HG02870 (cell line): ENCODE measurements around the gene SKP1.

Experiments
- ATAC-seq: cut with Tn5 transposase; IDR thresholded peaks from one replicate; pipeline ENCODE4 v1.9.1; 2021; ENCODE audit warnings: mild to moderate bottlenecking, moderate library complexity; ENCODE audit not compliant: unreplicated experiment

SKP1 gene

DNA sequence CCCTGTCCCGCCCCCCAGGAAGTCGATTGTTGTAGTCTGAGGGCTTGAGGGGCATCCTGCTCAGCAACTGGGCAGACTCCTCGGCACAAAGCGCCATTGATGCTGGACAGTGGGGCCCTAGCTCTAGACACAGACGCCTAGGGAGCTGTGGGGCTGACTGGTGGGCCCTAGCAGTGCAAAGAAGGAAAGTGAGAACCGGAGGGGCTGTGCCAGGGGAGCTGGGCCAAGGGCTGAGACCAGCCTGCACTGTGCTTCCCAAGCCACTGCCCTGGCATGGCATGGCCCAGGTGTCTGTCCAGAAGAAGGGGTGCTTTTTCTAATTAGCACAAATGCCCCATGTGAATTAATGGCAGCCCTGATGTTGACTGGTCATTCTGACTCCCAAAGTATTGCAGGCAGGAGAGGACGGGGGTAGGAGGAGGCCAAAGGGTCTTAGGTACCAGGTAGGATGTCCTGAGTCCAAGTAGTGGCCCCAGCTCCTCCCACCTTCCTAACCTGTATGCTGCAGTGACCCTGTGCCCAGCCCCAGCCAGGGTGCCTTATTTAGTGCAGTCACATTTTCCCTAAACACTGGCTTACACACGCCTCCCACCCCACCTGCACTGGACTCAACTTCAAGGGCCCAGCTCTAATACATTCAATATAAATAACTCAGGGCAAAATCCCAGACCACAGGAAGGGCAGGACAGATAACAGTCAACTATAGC, 46.4 kb downstream of the SKP1 start:
- no peak for ATAC-seq

- ATAC-seq, result no peak
These were observed 47.1 kb downstream of the SKP1 start for GRCh38 chr5:134129411-134130238.

DNA sequence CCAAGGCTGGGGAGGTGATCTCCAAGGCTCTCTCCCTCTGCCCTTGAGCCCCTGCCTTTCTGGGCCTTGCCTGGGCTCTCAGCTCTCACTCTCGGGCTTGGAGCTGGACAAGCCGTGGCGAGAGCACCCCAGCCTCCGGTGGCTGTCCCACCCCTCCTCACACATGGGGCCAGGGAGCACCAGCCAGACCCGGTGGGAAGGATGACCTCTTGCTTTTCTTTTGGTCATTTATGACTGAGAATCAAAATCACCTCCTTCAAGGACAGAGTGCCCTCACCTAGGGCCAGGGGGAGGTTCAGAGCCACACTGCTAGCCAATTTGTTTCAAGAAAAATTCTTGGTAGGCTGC, 48.1 kb downstream of the SKP1 start:
- ATAC-seq, result no peak

DNA sequence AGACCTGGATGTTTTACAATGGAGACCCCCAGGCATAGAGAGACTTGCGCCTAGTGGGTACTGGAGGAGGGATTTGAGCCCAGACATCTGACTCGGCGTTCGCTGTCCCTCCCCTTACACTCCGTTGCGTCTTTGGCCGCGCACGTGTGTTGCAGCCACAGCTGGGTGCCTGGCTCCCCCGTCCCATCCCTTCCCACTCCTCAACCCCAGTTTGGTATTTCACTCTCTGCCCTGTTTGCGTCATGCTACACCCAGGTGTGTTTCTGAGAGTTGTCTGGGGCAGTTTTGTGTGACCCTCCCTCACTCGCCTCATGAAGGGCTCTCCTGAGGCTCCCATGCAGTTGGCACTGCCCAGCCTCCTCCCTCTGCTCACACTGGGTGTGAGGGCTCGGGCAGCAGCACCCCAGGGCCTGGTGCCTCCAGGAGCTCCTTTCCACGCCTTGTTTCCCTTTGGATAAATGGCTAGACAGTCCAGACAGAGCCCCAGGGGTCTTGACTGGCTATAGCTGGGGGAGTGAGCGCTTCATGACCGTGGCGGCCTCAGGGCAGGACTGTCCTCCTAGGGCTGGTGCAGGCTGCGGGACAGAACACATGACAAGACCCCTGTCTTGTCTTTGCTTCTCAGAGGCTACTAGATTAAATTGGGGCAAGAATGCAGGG, 48.6 kb downstream of the SKP1 start:
- no peak for ATAC-seq

- ATAC-seq, result no peak
These were observed 49.3 kb downstream of the SKP1 start for GRCh38 chr5:134127376-134127861.

DNA sequence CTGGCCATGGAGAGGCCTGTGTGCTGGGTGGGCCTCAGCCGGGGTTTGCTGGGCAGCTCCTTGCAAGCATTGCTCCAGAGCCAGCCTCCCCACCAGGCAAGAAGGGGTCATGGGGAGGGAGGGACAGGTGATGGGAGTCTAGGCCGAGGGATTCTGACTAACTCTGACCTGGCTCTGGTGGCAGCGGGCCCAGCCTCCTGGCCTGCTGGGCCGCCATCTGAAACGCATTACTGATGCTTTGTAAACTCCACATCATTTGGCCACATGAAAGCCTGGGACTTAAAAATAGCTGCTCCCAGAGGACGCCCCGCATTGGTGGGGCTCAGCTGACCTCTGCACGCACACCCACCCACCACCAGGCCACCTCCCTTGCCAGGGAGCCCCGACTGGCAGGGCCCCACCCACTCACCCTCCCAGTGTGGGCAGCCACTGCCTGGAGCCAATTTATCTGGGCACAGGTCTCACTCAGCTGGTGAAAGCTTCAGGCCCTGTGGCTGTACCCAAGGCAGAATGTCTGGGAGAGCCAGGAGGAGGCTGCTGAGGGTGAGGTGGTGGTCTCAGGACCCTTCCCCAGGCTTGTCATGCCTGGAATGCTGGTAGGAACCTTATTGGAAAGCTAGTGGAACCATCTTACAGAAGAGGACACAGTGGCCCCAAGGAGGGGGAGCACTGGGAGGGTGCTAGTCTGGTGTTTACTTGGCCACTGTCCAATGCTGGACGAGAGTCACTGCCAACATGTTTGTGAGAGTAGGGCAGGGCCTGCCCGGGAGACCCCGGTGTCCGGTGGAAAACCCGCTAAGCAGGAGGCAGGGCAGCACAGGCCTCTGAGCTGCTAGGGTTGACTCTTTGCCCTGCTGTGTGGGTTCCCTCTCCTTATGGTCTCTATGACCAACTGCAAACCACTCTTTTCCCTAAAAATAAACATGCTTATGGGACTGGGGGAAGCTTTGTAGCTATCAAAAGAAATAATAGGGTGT, 51.4 kb downstream of the SKP1 start:
- no peak for ATAC-seq

GRCh38 chr5:134124289-134125038, 52.3 kb downstream of the SKP1 start:
- ATAC-seq, result no peak

DNA sequence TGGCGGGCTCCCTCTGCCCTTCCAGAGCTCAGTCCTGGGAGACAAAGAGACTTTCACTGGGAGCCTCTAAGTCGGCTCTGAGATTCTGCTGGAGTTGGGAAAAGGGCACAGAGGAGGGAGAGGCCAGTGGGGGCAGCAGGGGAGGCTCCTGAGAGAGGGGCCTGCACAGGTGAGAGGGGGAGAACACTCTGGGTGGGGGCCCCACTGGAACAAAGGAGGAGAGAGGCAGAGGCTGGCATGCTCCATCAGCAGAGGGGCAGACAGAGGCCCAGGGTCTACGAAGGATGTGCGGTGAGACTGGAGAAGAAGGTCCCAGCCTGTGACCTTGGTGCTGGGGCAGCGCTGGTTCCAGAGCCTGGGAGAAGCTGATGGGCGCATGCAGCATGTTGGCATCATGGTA, 53.4 kb downstream of the SKP1 start:
- no peak for ATAC-seq

DNA sequence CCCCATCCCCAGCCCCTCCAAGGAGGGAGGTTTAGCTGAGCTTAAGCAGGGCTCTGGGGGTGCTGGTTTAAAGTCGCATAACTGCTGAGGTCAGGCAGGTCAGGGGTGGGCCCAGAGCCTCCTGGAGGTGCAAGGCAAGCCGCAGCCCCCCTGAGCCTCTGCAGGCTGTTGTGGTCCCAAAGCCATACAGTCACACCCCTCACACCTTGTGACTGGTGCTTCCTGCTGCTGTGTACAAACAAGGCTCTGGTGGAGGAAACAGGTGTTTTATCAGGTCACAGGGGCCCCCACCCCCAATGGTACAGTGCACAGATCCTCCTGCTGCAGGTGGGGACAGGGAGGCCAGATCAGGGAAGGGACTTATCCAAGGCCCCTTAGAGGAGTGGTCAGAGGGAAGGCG, 54.2 kb downstream of the SKP1 start:
- no peak for ATAC-seq

GRCh38 chr5:134120386-134121138, 56.2 kb downstream of the SKP1 start:
- no peak for ATAC-seq

DNA sequence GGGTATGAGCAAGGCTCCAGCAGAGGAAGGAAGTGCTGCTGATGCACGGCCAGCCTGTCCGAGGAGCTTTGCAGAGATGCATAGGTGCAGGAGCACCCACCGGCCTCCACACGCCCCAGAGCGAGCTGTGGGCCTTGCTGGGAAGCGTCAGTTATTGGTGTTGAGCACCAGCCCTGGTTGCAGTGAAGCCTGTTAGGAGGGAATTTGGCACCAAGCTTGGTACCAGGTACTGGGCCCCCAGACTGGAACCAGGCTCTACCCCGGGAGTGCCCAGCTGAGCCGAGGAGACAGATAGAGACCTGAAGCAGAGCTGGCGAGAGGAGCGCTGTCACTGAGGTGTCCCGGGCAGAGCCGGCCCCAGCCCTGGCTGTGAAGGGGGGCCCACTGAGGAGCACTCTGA, 57.0 kb downstream of the SKP1 start:
- ATAC-seq, result no peak

GRCh38 chr5:134118212-134118835, 58.4 kb downstream of the SKP1 start:
- ATAC-seq, result no peak

- no peak for ATAC-seq
These were observed 59.7 kb downstream of the SKP1 start for GRCh38 chr5:134116789-134117761.

GRCh38 chr5:134116286-134116685, 60.5 kb downstream of the SKP1 start:
- ATAC-seq, result no peak

GRCh38 chr5:134115806-134116175, 61.0 kb downstream of the SKP1 start:
- ATAC-seq, result no peak

DNA sequence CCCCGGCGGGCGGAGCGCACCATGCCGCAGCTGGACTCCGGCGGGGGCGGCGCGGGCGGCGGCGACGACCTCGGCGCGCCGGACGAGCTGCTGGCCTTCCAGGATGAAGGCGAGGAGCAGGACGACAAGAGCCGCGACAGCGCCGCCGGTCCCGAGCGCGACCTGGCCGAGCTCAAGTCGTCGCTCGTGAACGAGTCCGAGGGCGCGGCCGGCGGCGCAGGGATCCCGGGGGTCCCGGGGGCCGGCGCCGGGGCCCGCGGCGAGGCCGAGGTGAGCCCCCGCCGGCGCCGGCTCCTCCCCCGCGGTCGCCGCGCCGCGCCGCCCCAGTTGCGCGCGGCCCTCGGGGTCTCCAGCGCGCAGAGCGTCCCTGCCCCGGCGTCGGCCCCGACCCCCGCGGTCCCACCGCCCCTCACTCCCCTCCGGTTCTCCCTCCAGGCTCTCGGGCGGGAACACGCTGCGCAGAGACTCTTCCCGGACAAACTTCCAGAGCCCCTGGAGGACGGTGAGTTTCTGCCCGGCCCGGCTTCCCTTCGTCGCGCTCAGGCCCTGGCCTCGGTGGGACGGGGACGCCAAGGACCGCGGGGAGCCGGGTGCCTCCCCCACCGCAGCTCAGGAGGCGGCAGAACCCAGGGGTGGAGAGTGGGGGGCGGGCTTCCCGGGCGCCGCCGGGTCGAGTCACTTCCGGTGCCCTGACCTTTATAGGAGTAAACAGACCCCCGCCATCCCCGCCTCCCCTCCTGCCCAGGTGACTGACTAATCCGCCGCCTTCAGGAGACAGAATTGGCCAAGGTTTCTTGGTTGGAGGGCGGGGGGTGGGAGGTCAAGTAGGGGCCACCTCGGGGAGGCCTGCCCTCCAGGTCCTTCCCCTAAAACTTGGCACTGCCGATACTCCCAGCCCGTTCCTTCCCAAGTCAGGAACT, 61.6 kb downstream of the SKP1 start:
- no peak for ATAC-seq
